B cell (primary cell): ENCODE measurements around the gene PHLDB2. TPM values are rescaled to one million over a fixed set of nuclear protein-coding genes. Genes with fewer than 3 reads are reported as not detected.

Experiments
- ATAC-seq: fragments of 200-7000 bp; cut with Tn5 transposase; one replicate; pipeline ENCODE4 v1.10.0; 2021; ENCODE audit warnings: low read depth, mild to moderate bottlenecking, moderate number of reproducible peaks, moderate library complexity
- CTCF ChIA-PET: fragments of 350-600 bp; sonication (Branson Sonifier 250); formaldehyde crosslinking; loops from one replicate; lab custom pipeline; 2021; ENCODE audit warnings: antibody characterized with exemption, inconsistent platforms; lab: Charles Lee
- POLR2A ChIA-PET: fragments of 350-600 bp; sonication (Branson Sonifier 250); formaldehyde crosslinking; loops from one replicate; lab custom pipeline; 2021; ENCODE audit warnings: antibody characterized with exemption; lab: Charles Lee
- DNase-seq: peaks from one replicate; pipeline ENCODE4 v3.0.0; 2013
- H2AFZ ChIP-seq: 2 replicates; pipeline ENCODE4 v1.6.1; 2012; ENCODE audit warnings: mild to moderate bottlenecking, low read depth, low read length; ENCODE audit not compliant: insufficient read depth, poor library complexity, severe bottlenecking
- H3K27ac ChIP-seq, 2 donors: 1 replicate in 1 of 2; 2 replicates in 1 of 2; pipeline ENCODE4 v1.5.1; 2012 to 2013; ENCODE audit warnings: low read length in 2 of 2, mild to moderate bottlenecking in 2 of 2, moderate library complexity in 1 of 2
- H3K27me3 ChIP-seq, 4 experiments: fragments of 200-600 bp in 1 of 4; sonication (generic) in 1 of 4; replicated peaks in 1 of 4; 1 replicate in 2 of 4; 2 replicates in 2 of 4; pipeline versions ENCODE4 v1.6.1 to v1.7.0; 2013 to 2016; ENCODE audit warnings: low read length in 3 of 4, mild to moderate bottlenecking in 2 of 4, mixed read lengths in 1 of 4, moderate library complexity in 1 of 4; ENCODE audit not compliant: insufficient read depth in 4 of 4, control insufficient read depth in 3 of 4; ENCODE audit errors: control extremely low read depth in 1 of 4
- H3K36me3 ChIP-seq, 2 experiments: replicated peaks in 1 of 2; 1 replicate in 1 of 2; 2 replicates in 1 of 2; pipeline versions ENCODE4 v1.6.1 to v1.7.1; 2013; ENCODE audit warnings: low read length in 1 of 2; ENCODE audit not compliant: insufficient read depth in 2 of 2, control insufficient read depth in 1 of 2; ENCODE audit errors: control extremely low read depth in 1 of 2, extremely low read depth in 1 of 2
- H3K4me1 ChIP-seq, 2 donors: fragments of 200-600 bp in 1 of 2; sonication (generic) in 1 of 2; 1 replicate in 1 of 2; 2 replicates in 1 of 2; pipeline versions ENCODE4 v1.5.1 to v1.6.1; 2013 to 2017; ENCODE audit warnings: low read length in 2 of 2; ENCODE audit not compliant: control insufficient read depth in 2 of 2, insufficient read depth in 2 of 2
- H3K4me2 ChIP-seq: replicated peaks from 2 replicates; pipeline ENCODE3; 2012; ENCODE audit warnings: mild to moderate bottlenecking, low read depth, low read length; ENCODE audit not compliant: poor library complexity, severe bottlenecking
- H3K4me3 ChIP-seq, 5 experiments: fragments of 200-600 bp in 1 of 5; sonication (generic) in 1 of 5; 1 replicate in 3 of 5; 2 replicates in 2 of 5; pipeline versions ENCODE4 v1.5.1 to v1.7.0; 2011 to 2016; ENCODE audit warnings: low read length in 4 of 5, mild to moderate bottlenecking in 4 of 5, low read depth in 2 of 5, control low read depth in 1 of 5, moderate library complexity in 1 of 5; ENCODE audit not compliant: insufficient read depth in 1 of 5; ENCODE audit errors: control extremely low read depth in 1 of 5, extremely low read depth in 1 of 5
- H3K79me2 ChIP-seq: fragments of 200-600 bp; sonication (generic); one replicate; pipeline ENCODE4 v1.6.0; 2016; ENCODE audit warnings: low read length; ENCODE audit not compliant: control insufficient read depth, insufficient read depth
- H3K9ac ChIP-seq: fragments of 200-600 bp; sonication (generic); 2 replicates; pipeline ENCODE4 v1.6.1; 2017; ENCODE audit warnings: mild to moderate bottlenecking, low read length, moderate library complexity
- H3K9me3 ChIP-seq, 3 donors: one replicate each; pipeline versions ENCODE4 v1.6.1 to v1.7.1; 2013; ENCODE audit warnings: low read length in 2 of 3; ENCODE audit not compliant: control insufficient read depth in 2 of 3, insufficient read depth in 1 of 3; ENCODE audit errors: control extremely low read depth in 1 of 3
- H4K20me1 ChIP-seq: 2 replicates; pipeline ENCODE4 v1.6.0; 2012; ENCODE audit warnings: mild to moderate bottlenecking, low read length; ENCODE audit not compliant: insufficient read depth, control insufficient read depth, poor library complexity, severe bottlenecking
- H3K27ac Mint-ChIP-seq: one replicate; pipeline ENCODE4 v1.8.0; 2021; ENCODE audit warnings: mixed read lengths
- H3K27me3 Mint-ChIP-seq: one replicate; pipeline ENCODE4 v1.8.0; 2021; ENCODE audit warnings: mixed read lengths
- H3K4me1 Mint-ChIP-seq: one replicate; pipeline ENCODE4 v1.8.0; 2021; ENCODE audit warnings: mixed read lengths
- H3K4me3 Mint-ChIP-seq: one replicate; pipeline ENCODE4 v1.8.0; 2021; ENCODE audit warnings: mixed read lengths
- H3K9me3 Mint-ChIP-seq: one replicate; pipeline ENCODE4 v1.8.0; 2022; ENCODE audit warnings: mixed read lengths; ENCODE audit not compliant: insufficient read depth
- CTCF ChIP-seq: fragments of 200-600 bp; IDR thresholded peaks from one replicate; pipeline ENCODE4 v1.8.0; 2022; ENCODE audit warnings: antibody characterized with exemption, mild to moderate bottlenecking
- EZH2 ChIP-seq: IDR thresholded peaks from 2 replicates; pipeline ENCODE4 v1.6.1; 2012; ENCODE audit warnings: borderline replicate concordance, low read depth, mild to moderate bottlenecking, moderate library complexity, low read length; ENCODE audit not compliant: insufficient read depth, poor library complexity, severe bottlenecking
- WGBS: methylation state at CpG from one replicate; pipeline ENCODE4 v1.1.5; 2013; ENCODE audit warnings: missing lambda C conversion rate; ENCODE audit not compliant: insufficient coverage; 5-methylcytosine and 5-hydroxymethylcytosine counted together
- intact Hi-C: fragments of 100-400 bp; cut with micrococcal nuclease; formaldehyde crosslinking; loops from one replicate; pipeline ENCODE4 v1.10.0; 2022
- polyA plus RNA-seq: library from polyadenylated mRNA; depleted of rRNA; stranded (reverse); fragments of >200 nt; gene quantifications from 2 replicates; pipeline ENCODE4 v1.2.3, GENCODE V29; 2012
- total RNA-seq, 2 donors: library from RNA; stranded (reverse); fragments of 120-200 nt in 1 of 2; gene quantifications; 1 replicate in 1 of 2; 2 replicates in 1 of 2; pipeline versions ENCODE4 v1.2.3 to v1.2.4, GENCODE V29; 2013 to 2022

PHLDB2 gene
- total and polyA plus RNA-seq, 2 donors (not counting 1 experiment from before 2014, with no cell fraction given) = 1.3 to 6.3 TPM

DNA sequence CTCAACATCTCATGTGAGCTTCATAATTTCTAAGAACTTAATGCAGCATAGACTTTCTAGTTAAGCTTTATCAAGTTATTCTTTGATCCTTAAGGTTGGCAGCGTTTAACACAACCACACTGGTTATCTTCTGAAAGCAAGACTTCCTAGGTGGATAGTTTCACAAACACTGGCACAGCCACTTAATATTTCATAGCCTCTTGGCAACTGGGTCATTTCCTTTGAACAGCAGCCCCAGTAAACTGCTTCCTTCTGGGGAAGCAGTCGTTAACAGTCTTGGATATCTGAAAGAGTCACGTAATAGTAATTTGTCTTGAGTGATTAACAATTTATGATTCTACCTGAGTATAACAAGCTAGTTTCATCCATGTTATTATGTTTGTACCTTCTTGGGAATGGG is 73.9 kb downstream of the PHLDB2 start:
- ChIA-PET POLR2A (no interaction called here), CTCF (interaction anchor here (0.8 kb wide), 1 partner anchor 214 kb away, joined by 3 read pairs; no protein-coding TSS in a partner anchor)
- Mint-ChIP-seq H3K9me3 (no peaks in the 10 kb centered on the region), H3K4me1 (no peaks in the 10 kb centered on the region), H3K4me3 (no peak overlapping the region), H3K27me3 (no peaks in the 10 kb centered on the region), H3K27ac (no peak overlapping the region)
- Histone ChIP-seq H3K4me3 (no peak overlapping the region), H3K27ac (no peak overlapping the region), H3K79me2 (no peaks in the 10 kb centered on the region), H3K27me3 (no peaks in the 10 kb centered on the region), H3K36me3 (no peaks in the 10 kb centered on the region), H3K4me2 (no peak overlapping the region), H3K9me3 (no peaks in the 10 kb centered on the region), H3K9ac (no peak overlapping the region), H4K20me1 (no peaks in the 10 kb centered on the region), H3K4me1 (no peaks in the 10 kb centered on the region), H2AFZ (no peak overlapping the region)
- intact Hi-C loops = no loop called here
- 33% methylated on average over 1 of the region's 3 CpGs for WGBS
- ATAC-seq = no peak
- DNase-seq = no peak
- TF ChIP-seq EZH2 (no peak), CTCF (no peak)

DNA sequence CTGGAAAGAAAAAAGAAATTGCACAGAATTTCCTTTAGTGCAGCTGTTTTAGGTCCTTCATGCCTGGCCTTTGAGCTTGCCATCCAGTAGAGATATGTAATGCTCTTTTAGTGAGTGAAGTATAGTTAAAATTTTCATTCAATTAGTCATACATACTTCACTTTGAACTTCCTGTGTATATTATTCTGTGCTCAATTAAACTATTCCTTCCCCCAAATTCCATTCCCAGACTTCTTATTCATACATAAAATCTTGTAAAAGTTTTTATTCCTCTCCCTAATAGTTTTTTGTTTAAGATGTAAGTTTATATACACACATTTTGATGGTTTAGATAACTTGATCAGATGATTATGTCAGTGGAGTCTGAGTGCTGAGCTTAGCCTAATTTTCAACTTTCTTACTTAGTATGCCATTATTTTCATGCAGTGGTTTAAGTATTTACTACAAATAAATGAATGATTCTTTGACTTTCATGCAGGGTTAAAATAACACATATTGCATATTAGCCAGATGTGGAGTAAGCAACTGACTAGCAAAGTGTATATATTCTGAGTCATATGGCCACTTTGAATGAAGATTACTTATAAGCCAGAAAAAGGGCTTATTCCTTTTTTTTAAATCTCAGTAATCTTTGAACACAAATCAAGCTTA is 77.3 kb downstream of the PHLDB2 start:
- Histone ChIP-seq H4K20me1 (no peaks in the 10 kb centered on the region), H3K36me3 (peaks cover 0 to 1% of the 10 kb centered on the region in 2 experiments), H3K9me3 (no peaks in the 10 kb centered on the region), H3K27ac (no peak overlapping the region), H3K4me2 (no peak overlapping the region), H3K4me1 (no peaks in the 10 kb centered on the region), H2AFZ (no peak overlapping the region), H3K27me3 (no peaks in the 10 kb centered on the region), H3K79me2 (no peaks in the 10 kb centered on the region), H3K4me3 (no peak overlapping the region), H3K9ac (no peak overlapping the region)
- no peak for ATAC-seq
- H3K9me3 Mint-ChIP-seq = no peaks in the 10 kb centered on the region
- H3K27me3 Mint-ChIP-seq = peaks cover 5% of the 10 kb centered on the region
- POLR2A ChIA-PET = no interaction called here
- H3K4me3 Mint-ChIP-seq = no peak overlapping the region
- intact Hi-C loops = no loop called here
- no peak overlapping the region for H3K27ac Mint-ChIP-seq
- TF ChIP-seq EZH2 (no peak), CTCF (no peak)
- no peak for DNase-seq
- CTCF ChIA-PET = interaction anchor here (1.4 kb wide), 1 partner anchor 31 kb away, joined by 4 read pairs; no protein-coding TSS in a partner anchor
- no peaks in the 10 kb centered on the region for H3K4me1 Mint-ChIP-seq
